Loucy (cell line): ENCODE results near the gene CNTNAP2.

Experiments
- H2AFZ ChIP-seq: fragments of 200-600 bp; sonication (generic); 2 replicates; pipeline ENCODE4 v1.6.0; 2016; ENCODE audit warnings: antibody characterized with exemption, mild to moderate bottlenecking, low read length, moderate library complexity
- H3F3A ChIP-seq: fragments of 200-600 bp; 2 replicates; pipeline ENCODE4 v1.6.0; 2016; ENCODE audit warnings: antibody characterized with exemption, low read depth, mild to moderate bottlenecking
- H3K27me3 ChIP-seq: fragments of 200-600 bp; sonication (generic); 2 replicates; pipeline ENCODE4 v1.6.1; 2014; ENCODE audit warnings: low read length, mild to moderate bottlenecking; ENCODE audit not compliant: insufficient read depth, poor library complexity, severe bottlenecking
- H3K36me3 ChIP-seq: fragments of 200-600 bp; sonication (generic); 2 replicates; pipeline ENCODE4 v1.6.1; 2016; ENCODE audit warnings: low read length; ENCODE audit not compliant: insufficient read depth
- H3K4me1 ChIP-seq: fragments of 200-600 bp; sonication (generic); 2 replicates; pipeline ENCODE4 v1.5.1; 2014; ENCODE audit warnings: low read length, mild to moderate bottlenecking; ENCODE audit not compliant: insufficient read depth, poor library complexity, severe bottlenecking
- H3K4me2 ChIP-seq: fragments of 200-600 bp; sonication (generic); 2 replicates; pipeline ENCODE4 v1.6.0; 2014; ENCODE audit warnings: antibody characterized with exemption, low read length, low read depth, mild to moderate bottlenecking; ENCODE audit not compliant: poor library complexity, severe bottlenecking
- H3K4me3 ChIP-seq: fragments of 200-600 bp; sonication (generic); 2 replicates; pipeline ENCODE4 v1.5.1; 2014; ENCODE audit warnings: low read length, mild to moderate bottlenecking, mixed read lengths; ENCODE audit not compliant: poor library complexity, severe bottlenecking
- H3K79me2 ChIP-seq: fragments of 200-600 bp; sonication (generic); 2 replicates; pipeline ENCODE4 v1.6.1; 2014; ENCODE audit warnings: low read length; ENCODE audit not compliant: insufficient read depth
- H3K9ac ChIP-seq: fragments of 200-600 bp; sonication (generic); 2 replicates; pipeline ENCODE4 v1.6.0; 2014; ENCODE audit warnings: mild to moderate bottlenecking, low read depth, low read length, moderate library complexity; ENCODE audit not compliant: poor library complexity, severe bottlenecking
- H3K9me2 ChIP-seq: fragments of 200-600 bp; sonication (generic); replicated peaks from 2 replicates; pipeline ENCODE4 v1.6.1; 2016; ENCODE audit warnings: low read depth, low read length, mixed read lengths
- H3K9me3 ChIP-seq: fragments of 200-600 bp; sonication (generic); 2 replicates; pipeline ENCODE4 v1.6.1; 2014; ENCODE audit warnings: mild to moderate bottlenecking, antibody characterized with exemption, low read length, low read depth; ENCODE audit not compliant: insufficient read depth
- H4K20me1 ChIP-seq: fragments of 200-600 bp; sonication (generic); 2 replicates; pipeline ENCODE4 v1.6.0; 2014; ENCODE audit warnings: antibody characterized with exemption, low read length, mild to moderate bottlenecking; ENCODE audit not compliant: insufficient read depth, poor library complexity, severe bottlenecking
- EZH2phosphoT487 ChIP-seq: fragments of 200-600 bp; IDR thresholded peaks from 2 replicates; pipeline ENCODE4 v1.6.1; 2018; ENCODE audit warnings: antibody characterized with exemption, mild to moderate bottlenecking, moderate library complexity, borderline replicate concordance
- TF ChIP-seq, protein P1 (sequence below): fragments of 200-600 bp; sonication (generic); conservative IDR thresholded peaks from 2 replicates; pipeline ENCODE4 v1.5.1; 2014; ENCODE audit warnings: mild to moderate bottlenecking, antibody characterized with exemption, low read length

The CNTNAP2 gene

GRCh38 chr7:146542101-146542500, 425.5 kb downstream of the CNTNAP2 start:
- no peak for TF ChIP-seq EZH2phosphoT487
- TF ChIP-seq, protein P1, sequence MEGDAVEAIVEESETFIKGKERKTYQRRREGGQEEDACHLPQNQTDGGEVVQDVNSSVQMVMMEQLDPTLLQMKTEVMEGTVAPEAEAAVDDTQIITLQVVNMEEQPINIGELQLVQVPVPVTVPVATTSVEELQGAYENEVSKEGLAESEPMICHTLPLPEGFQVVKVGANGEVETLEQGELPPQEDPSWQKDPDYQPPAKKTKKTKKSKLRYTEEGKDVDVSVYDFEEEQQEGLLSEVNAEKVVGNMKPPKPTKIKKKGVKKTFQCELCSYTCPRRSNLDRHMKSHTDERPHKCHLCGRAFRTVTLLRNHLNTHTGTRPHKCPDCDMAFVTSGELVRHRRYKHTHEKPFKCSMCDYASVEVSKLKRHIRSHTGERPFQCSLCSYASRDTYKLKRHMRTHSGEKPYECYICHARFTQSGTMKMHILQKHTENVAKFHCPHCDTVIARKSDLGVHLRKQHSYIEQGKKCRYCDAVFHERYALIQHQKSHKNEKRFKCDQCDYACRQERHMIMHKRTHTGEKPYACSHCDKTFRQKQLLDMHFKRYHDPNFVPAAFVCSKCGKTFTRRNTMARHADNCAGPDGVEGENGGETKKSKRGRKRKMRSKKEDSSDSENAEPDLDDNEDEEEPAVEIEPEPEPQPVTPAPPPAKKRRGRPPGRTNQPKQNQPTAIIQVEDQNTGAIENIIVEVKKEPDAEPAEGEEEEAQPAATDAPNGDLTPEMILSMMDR = no peak
- no peaks in the 10 kb centered on the region for H3F3A ChIP-seq
- H3K9me3 ChIP-seq = no peaks in the 10 kb centered on the region
- no peak overlapping the region for H3K9ac ChIP-seq
- no peaks in the 10 kb centered on the region for H4K20me1 ChIP-seq
- no peaks in the 10 kb centered on the region for H3K9me2 ChIP-seq
- H3K79me2 ChIP-seq = no peaks in the 10 kb centered on the region
- no peak overlapping the region for H2AFZ ChIP-seq
- H3K27me3 ChIP-seq = no peaks in the 10 kb centered on the region
- no peaks in the 10 kb centered on the region for H3K36me3 ChIP-seq
- H3K4me1 ChIP-seq = no peaks in the 10 kb centered on the region
- no peak overlapping the region for H3K4me3 ChIP-seq
- H3K4me2 ChIP-seq = no peak overlapping the region

- Histone ChIP-seq H3K9me2 (no peaks in the 10 kb centered on the region), H3K27me3 (no peaks in the 10 kb centered on the region), H3K79me2 (no peaks in the 10 kb centered on the region), H3K4me1 (no peaks in the 10 kb centered on the region), H3F3A (no peaks in the 10 kb centered on the region), H3K36me3 (no peaks in the 10 kb centered on the region), H3K4me2 (no peak overlapping the region), H3K4me3 (no peak overlapping the region), H3K9me3 (no peaks in the 10 kb centered on the region), H3K9ac (no peak overlapping the region), H4K20me1 (no peaks in the 10 kb centered on the region), H2AFZ (no peak overlapping the region)
- TF ChIP-seq, protein P1 = no peak
- no peak for TF ChIP-seq EZH2phosphoT487
Observed at GRCh38 chr7:146544748-146545147, 428.1 kb downstream of the CNTNAP2 start.

DNA sequence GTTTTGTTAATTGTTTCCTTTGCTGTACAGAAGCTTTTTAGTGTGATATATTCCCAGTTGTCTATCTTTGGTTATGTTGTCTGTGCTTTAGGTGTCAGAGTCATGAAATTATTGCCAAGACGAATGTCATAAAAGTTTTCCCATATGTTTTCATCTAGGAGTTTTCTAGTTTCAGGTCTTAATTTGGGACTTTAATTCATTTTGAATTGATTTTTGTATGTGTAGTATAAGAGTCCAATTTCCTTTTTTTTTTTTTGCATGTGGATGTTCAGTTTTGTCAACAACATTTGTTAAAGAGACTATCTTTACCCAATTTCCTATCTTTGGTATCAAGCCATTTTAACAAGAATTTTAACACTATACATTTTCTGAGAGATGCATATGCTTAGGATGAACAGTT, 432.2 kb downstream of the CNTNAP2 start:
- H3K4me3 ChIP-seq = no peak overlapping the region
- no peak overlapping the region for H3K9ac ChIP-seq
- no peaks in the 10 kb centered on the region for H3K4me1 ChIP-seq
- H3K4me2 ChIP-seq = no peak overlapping the region
- H3K79me2 ChIP-seq = no peaks in the 10 kb centered on the region
- H3K9me3 ChIP-seq = no peaks in the 10 kb centered on the region
- H3K36me3 ChIP-seq = no peaks in the 10 kb centered on the region
- H3K27me3 ChIP-seq = no peaks in the 10 kb centered on the region
- H3F3A ChIP-seq = no peaks in the 10 kb centered on the region
- H2AFZ ChIP-seq = no peak overlapping the region
- H3K9me2 ChIP-seq = no peaks in the 10 kb centered on the region
- TF ChIP-seq EZH2phosphoT487 = no peak
- TF ChIP-seq, protein P1 = no peak
- H4K20me1 ChIP-seq = no peaks in the 10 kb centered on the region
